Left hindlimb (tissue), 1 donor: ENCODE measurements around the gene TMEM184B.

Experiments
- DNase-seq: peaks from one replicate; pipeline ENCODE4 v3.0.0-alpha.2; 2018

Gene TMEM184B

GRCh38 chr22:38305471-38306448 lies 33.0 kb upstream of the TMEM184B start:
- no peak for DNase-seq

DNA sequence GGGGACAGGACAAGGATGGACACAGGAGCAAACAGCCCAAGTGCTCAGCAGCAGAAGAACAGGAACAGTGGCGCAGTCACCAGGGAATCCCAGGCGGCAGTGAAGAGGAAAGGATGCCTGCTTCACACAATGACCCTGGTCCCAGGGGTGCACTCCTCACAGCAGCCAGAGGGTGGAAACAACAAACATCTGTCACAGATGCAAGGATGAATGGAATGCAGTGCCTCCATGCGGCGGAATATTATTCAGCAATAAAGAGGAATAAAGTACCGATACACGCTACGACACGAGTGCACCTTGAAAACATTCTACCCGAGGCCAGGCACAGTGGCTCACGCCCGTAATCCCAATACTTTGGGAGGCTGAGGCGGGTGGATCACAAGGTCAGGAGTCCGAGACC lies 31.7 kb upstream of the TMEM184B start:
- no peak for DNase-seq

GRCh38 chr22:38303974-38304373 lies 31.2 kb upstream of the TMEM184B start:
- no peak for DNase-seq

DNA sequence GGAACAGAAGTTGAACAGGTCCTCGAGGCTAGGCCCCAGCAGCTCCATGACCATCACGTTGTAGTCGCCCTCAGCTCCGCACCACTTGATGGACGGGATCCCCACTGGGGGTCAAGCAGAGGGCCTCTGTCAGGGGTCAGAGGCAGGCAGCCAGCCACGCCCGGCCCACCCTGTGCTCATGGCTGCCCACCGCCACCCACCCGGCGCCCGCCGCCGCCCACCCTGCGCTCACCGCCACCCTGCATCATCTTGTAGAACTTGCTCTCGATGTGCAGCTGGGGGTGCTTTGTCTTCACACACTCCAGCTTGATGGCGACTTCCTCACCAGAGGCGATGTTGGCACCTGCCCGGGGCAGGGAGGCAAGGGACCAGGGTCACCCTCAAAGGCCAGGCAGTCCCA lies 30.1 kb upstream of the TMEM184B start:
- no peak for DNase-seq

- no peak for DNase-seq
These were observed 28.1 kb upstream of the TMEM184B start for GRCh38 chr22:38300946-38301345.

- DNase-seq = no peak
These were observed 27.6 kb upstream of the TMEM184B start for GRCh38 chr22:38300197-38300945.

DNA sequence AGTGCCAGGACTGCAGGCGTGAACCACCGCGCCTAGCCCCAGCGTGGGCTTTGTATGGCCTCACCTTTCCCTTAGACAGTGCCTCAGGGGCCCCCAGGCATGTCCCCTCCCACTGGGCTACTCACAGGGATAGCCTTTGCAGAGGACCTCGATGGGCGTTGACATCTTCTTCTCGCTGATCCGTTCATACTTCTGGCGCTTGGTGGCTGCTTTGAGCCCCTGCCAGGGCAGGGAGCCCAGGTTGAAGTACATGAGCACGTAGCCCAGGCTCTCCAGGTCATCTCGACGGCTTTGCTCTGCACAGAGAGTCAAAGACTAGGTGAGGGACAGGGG lies 26.9 kb upstream of the TMEM184B start:
- DNase-seq = no peak

GRCh38 chr22:38298312-38299005 lies 25.6 kb upstream of the TMEM184B start:
- no peak for DNase-seq

DNA sequence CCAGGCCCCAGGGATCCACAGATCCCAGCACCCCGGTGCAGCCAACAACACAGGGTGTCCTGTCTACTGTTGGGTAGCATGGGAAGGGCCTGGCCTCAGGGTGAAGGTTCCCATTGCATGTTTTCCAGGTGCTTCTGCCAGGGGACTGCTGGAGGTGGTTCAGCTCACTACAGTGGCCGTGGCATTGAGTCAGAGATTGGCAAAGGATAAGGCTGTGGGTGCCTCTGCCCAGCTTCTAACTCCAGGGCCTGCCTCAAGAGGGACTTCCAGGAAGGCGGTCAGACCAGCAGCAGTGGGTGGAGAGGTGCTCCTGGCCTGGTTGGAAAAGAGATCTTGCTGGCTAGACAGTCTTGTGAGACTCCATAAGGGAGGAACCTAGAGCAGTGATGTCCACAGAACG lies 23.6 kb upstream of the TMEM184B start:
- no peak for DNase-seq

DNA sequence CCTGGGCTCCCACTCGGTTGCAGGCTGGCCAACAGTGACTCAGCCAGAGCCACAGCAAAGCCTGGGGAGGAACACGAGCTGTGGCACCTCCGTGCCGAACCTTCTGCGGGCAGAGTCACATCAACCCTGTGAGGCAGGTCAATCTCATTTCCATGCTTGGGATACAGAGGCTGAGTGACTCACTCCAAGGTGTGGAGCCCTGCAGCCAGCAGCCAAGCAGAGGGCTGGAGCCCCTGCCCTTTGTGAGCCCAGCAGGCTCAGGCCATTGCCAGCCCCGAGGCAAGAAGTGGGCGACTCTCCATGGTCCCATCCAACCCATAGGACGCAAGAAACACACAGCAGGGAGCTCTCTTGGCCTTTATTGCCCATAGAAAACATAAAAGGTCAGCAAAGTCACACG lies 23.1 kb upstream of the TMEM184B start:
- DNase-seq = no peak

DNA sequence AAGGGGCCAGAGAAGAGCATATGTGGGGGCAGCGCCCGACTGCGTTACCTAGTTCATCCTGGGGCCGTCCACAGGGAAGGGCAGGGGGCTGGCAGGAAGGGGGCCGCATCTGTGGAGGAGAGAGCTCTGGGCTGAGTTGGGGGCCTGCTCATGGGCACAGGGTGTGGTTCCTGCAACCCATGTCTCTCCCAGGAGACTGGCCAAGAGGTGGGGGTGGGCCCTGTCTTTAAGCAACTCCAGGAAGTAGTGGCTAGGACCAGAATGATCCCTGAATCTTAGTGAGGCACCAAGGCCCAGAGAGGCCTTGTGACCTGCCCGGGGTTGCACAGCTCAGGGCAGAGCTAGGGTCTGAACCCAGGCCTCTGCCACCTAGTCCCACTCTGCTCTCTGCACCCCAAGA lies 22.5 kb upstream of the TMEM184B start:
- no peak for DNase-seq

DNA sequence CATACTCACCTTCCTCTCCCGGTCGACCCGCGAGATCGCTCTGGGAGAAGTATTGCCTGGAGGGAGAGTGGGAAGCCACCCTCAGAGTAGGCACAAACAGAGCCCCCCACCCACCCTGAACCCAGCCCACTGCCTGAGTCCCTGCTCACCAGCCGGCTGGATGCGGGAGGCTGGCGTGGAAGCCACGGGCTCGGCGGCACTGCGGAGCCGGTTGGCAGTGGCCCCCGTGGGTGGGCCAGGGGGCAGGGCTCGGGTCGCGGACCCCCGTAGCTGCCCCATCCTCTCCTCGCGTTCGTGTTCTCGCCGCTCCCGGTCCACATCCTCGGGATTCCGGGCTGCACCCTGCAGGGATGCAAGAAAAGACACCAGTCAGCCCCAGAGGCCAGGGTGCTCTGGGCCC lies 21.4 kb upstream of the TMEM184B start:
- no peak for DNase-seq

DNA sequence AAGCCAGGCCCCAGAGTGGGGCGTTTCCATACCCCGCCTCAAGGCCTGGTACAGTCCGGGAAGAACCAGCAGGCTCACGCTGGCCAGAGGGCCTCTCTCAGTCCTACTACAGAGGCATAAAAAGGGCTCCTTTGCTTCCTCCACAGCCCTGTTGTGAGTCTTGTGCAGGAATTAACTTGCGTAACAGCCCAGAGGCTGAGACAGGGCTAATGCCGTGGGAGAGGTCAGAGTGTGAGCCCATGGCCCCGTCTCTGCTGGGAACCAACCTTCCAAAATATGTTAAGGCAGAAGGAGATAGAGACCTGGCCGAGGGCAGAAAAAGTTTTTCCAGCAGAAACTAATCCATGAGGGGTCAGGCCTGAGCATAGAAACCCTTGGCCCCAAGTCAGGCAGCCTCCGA lies 19.9 kb upstream of the TMEM184B start:
- DNase-seq = no peak

DNA sequence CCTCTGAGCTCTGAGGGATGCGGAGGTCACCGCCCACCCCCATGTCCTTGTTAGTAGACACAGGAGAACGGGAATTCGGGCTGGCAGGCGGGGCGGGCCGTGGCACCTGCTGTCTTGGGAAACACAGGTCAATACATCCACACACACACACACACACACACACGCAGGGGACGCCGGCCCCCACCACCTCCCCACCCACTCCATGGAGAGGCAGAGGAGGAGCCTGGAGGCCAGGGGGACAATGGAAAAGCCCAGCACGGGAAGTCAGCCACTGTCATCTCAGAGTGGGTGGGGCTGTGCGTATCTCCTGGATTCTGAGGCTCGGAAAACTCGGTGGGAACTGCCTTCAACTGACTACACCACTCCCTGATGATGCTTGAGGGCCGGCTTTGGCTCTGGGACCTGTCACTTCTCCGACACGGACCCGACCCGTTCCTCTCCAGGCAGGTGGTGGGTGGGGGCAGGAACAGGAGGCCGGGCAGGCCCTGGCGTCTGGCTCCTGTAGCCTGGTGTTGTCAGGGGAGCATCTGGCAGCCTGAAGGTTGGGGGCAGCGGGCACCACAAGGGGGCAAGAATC lies 18.5 kb upstream of the TMEM184B start:
- DNase-seq = no peak

DNA sequence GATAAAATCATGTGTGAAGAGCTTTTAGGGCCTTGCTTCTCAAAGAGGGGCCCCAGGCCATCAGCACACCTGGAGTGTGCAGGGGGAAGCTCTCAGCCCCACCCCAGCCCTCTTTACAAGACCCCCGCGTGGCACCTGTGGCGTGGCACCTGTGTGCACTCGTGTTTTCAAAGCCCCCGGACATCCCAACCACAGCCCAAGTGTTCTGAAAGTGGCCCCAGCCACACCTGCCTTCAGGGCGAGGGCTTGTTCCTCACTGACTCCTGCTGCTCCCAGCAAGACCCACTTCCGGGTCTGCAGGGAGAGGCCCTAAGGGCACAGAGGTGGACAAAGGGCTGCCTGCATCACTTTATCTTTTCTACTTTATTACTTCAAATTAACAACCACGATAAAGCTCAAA lies 17.5 kb upstream of the TMEM184B start:
- no peak for DNase-seq

GRCh38 chr22:38289583-38290082 lies 16.8 kb upstream of the TMEM184B start:
- no peak for DNase-seq

- DNase-seq = no peak
These were observed 14.3 kb upstream of the TMEM184B start for GRCh38 chr22:38286915-38287669.

GRCh38 chr22:38285018-38285417 lies 12.2 kb upstream of the TMEM184B start:
- no peak for DNase-seq

- peak; percentile 73 for DNase-seq
These were observed 11.2 kb upstream of the TMEM184B start for GRCh38 chr22:38284042-38284402.

GRCh38 chr22:38282397-38282796 lies 9.6 kb upstream of the TMEM184B start:
- no peak for DNase-seq

DNA sequence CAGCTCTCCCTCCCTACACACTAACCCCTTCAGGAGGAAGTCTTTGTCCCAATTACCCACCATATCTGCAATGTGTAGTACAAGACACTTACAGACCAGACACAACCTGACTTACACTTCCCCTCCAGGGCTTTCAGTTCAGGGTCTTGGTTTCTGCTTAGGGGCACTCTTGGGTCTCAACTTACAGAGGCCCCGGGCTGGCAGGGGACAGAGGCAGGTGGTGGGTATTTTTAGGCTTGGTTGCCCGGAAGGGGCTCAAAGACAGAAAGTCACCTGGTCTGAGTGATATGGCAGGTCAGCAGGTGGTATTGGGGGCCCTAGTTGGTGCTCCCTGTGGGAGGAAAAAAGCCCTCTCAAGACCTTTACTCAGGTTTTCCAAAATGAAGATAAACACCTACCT lies 3.4 kb upstream of the TMEM184B start:
- DNase-seq = no peak

DNA sequence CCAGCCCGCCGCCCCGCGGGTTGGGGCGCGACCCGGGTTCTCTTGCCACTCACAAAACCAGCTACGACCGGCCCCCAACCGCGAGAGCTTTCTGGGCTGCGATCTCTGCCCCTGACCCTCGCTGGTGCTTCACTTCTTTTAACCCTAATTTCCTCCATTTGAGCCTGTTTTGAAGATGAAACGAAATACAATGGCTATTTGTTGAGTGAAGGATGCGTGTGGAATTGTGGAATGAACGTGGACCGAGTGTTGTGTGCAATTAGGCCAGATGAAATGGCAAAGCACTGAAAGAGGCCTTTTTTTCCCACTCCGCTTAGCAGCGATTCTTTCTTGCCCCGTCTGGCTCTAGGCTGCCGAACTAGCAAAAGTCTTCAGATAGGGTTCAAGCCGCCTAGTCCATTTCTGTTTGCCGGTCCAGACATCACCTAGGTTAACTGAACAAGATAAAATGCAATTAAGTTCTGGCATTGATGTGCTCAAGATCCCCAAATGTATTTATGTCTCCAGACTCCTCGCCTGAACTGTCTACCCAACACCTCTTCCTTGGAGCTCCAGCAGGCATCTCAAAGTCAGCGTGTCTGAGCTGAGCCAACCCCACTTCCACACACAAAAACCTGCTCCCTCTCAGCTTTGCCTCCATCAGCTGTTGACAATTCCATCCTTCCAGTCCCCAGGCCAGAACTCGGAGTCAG lies 471 bp upstream of the TMEM184B start:
- no peak for DNase-seq
